GM18502 (cell line): ENCODE results near the gene NLGN4X.

Experiments used
- ATAC-seq: cut with Tn5 transposase; IDR thresholded peaks from one replicate; pipeline ENCODE4 v1.9.1; 2021; ENCODE audit warnings: mild to moderate bottlenecking; ENCODE audit not compliant: unreplicated experiment, poor library complexity

NLGN4X gene

GRCh38 chrX:6228720-6229119, at the start of gene NLGN4X:
TSS of gene NLGN4X (minus strand) at chrX:6228867. CDS start at chrX:6151466, 77,401 bp downstream.
- ATAC-seq, result no peak

- no peak for ATAC-seq
These were observed 37.4 kb upstream of the NLGN4X start for GRCh38 chrX:6266041-6266440.

- ATAC-seq, result no peak
These were observed 34.3 kb upstream of the NLGN4X start for GRCh38 chrX:6262959-6263358.

GRCh38 chrX:6257025-6257424, 28.4 kb upstream of the NLGN4X start:
- no peak for ATAC-seq

GRCh38 chrX:6244666-6245065, 16.0 kb upstream of the NLGN4X start:
- no peak for ATAC-seq

GRCh38 chrX:6238576-6238975, 9.9 kb upstream of the NLGN4X start:
- ATAC-seq, result no peak

GRCh38 chrX:6227935-6228334, 732 bp downstream of the NLGN4X start:
- ATAC-seq, result no peak

- no peak for ATAC-seq
These were observed 1.2 kb downstream of the NLGN4X start for GRCh38 chrX:6227453-6227835.

- no peak for ATAC-seq
These were observed 1.8 kb downstream of the NLGN4X start for GRCh38 chrX:6226596-6227452.

- ATAC-seq, result no peak
These were observed 2.6 kb downstream of the NLGN4X start for GRCh38 chrX:6225911-6226595.

GRCh38 chrX:6225288-6225910, 3.3 kb downstream of the NLGN4X start:
- no peak for ATAC-seq

- no peak for ATAC-seq
These were observed 5.2 kb downstream of the NLGN4X start for GRCh38 chrX:6223516-6223915.

- ATAC-seq, result no peak
These were observed 18.4 kb downstream of the NLGN4X start for GRCh38 chrX:6210230-6210629.

GRCh38 chrX:6203462-6204215, 25.0 kb downstream of the NLGN4X start:
- no peak for ATAC-seq

GRCh38 chrX:6199486-6199885, 29.2 kb downstream of the NLGN4X start:
- no peak for ATAC-seq

- ATAC-seq, result no peak
These were observed 41.4 kb downstream of the NLGN4X start for GRCh38 chrX:6187256-6187655.

- peak; percentile 94 for ATAC-seq
These were observed 43.7 kb downstream of the NLGN4X start for GRCh38 chrX:6184900-6185515.

GRCh38 chrX:6175914-6176313, 52.8 kb downstream of the NLGN4X start:
- no peak for ATAC-seq

- no peak for ATAC-seq
These were observed 58.2 kb downstream of the NLGN4X start for GRCh38 chrX:6170424-6170823.

GRCh38 chrX:6169407-6169806, 59.3 kb downstream of the NLGN4X start:
- no peak for ATAC-seq
